CD4-positive, alpha-beta T cell (primary cell): ENCODE measurements around the gene IRS2. TPM values are rescaled to one million over a fixed set of nuclear protein-coding genes. Genes with fewer than 3 reads are reported as not detected.

Source experiments
- ATAC-seq: fragments of 200-7000 bp; cut with Tn5 transposase; one replicate; pipeline ENCODE4 v1.10.0; 2022; ENCODE audit warnings: mild to moderate bottlenecking; ENCODE audit not compliant: poor library complexity
- CTCF ChIA-PET: fragments of 350-600 bp; sonication (Branson Sonifier 250); formaldehyde crosslinking; loops from one replicate; lab custom pipeline; 2021; ENCODE audit warnings: antibody characterized with exemption, inconsistent platforms; lab: Charles Lee
- POLR2A ChIA-PET: fragments of 350-600 bp; sonication (Branson Sonifier 250); formaldehyde crosslinking; loops from one replicate; lab custom pipeline; 2021; ENCODE audit warnings: antibody characterized with exemption, inconsistent platforms; lab: Charles Lee
- DNase-seq, 14 experiments: peaks; one replicate each; pipeline ENCODE4 v3.0.0-alpha.2; 2013 to 2020; ENCODE audit warnings: mixed read lengths in 2 of 14
- H3K27ac ChIP-seq, 2 donors: one replicate each; pipeline versions ENCODE4 v1.5.1 to v1.7.0; 2013; ENCODE audit warnings: low read length in 2 of 2, low read depth in 1 of 2, mild to moderate bottlenecking in 1 of 2
- H3K27me3 ChIP-seq, 2 experiments: 1 replicate in 1 of 2; 2 replicates in 1 of 2; pipeline versions ENCODE4 v1.6.1 to v1.7.0; 2013; ENCODE audit warnings: low read length in 2 of 2, control low read depth in 1 of 2, mild to moderate bottlenecking in 1 of 2, moderate library complexity in 1 of 2; ENCODE audit not compliant: insufficient read depth in 2 of 2, control insufficient read depth in 1 of 2
- H3K36me3 ChIP-seq: one replicate; pipeline ENCODE4 v1.6.1; 2013; ENCODE audit warnings: low read length, control low read depth; ENCODE audit not compliant: insufficient read depth
- H3K4me1 ChIP-seq: one replicate; pipeline ENCODE4 v1.6.1; 2013; ENCODE audit warnings: low read length, control low read depth; ENCODE audit not compliant: insufficient read depth
- H3K4me3 ChIP-seq: one replicate; pipeline ENCODE4 v1.5.1; 2013; ENCODE audit warnings: mild to moderate bottlenecking, low read length, moderate library complexity
- H3K9me3 ChIP-seq, 2 experiments: 1 replicate in 1 of 2; 2 replicates in 1 of 2; pipeline versions ENCODE4 v1.6.1 to v1.7.0; 2013; ENCODE audit warnings: low read length in 2 of 2, mild to moderate bottlenecking in 2 of 2, control low read depth in 1 of 2, moderate library complexity in 1 of 2; ENCODE audit not compliant: control insufficient read depth in 1 of 2, insufficient read depth in 1 of 2
- H3K27ac Mint-ChIP-seq: one replicate; pipeline ENCODE4 v1.8.0; 2020; ENCODE audit warnings: mixed read lengths
- H3K27me3 Mint-ChIP-seq: one replicate; pipeline ENCODE4 v1.8.0; 2021; ENCODE audit warnings: mixed read lengths
- H3K36me3 Mint-ChIP-seq: one replicate; pipeline ENCODE4 v1.8.0; 2021; ENCODE audit warnings: low read depth, mixed read lengths
- H3K4me1 Mint-ChIP-seq: one replicate; pipeline ENCODE4 v1.8.0; 2021; ENCODE audit warnings: low read depth, mixed read lengths
- H3K4me3 Mint-ChIP-seq: one replicate; pipeline ENCODE4 v1.8.0; 2020; ENCODE audit warnings: mild to moderate bottlenecking, mixed read lengths
- H3K9me3 Mint-ChIP-seq: one replicate; pipeline ENCODE4 v1.8.0; 2020; ENCODE audit warnings: mixed read lengths
- CTCF ChIP-seq: fragments of 200-600 bp; IDR thresholded peaks from one replicate; pipeline ENCODE4 v1.8.0; 2022; ENCODE audit warnings: antibody characterized with exemption, mild to moderate bottlenecking
- intact Hi-C, 2 experiments: fragments of 100-400 bp; cut with DNase I in 1 of 2; cut with micrococcal nuclease in 1 of 2; formaldehyde crosslinking; loops; one replicate each; pipeline versions ENCODE4 v1.15.1 to v1.9.0; 2023 to 2025; cut with DNase I, micrococcal nuclease
- total RNA-seq, 174 experiments: library from RNA in 2 of 174; stranded (reverse) in 2 of 174; gene quantifications; one replicate each; pipeline ENCODE4 v1.2.3 and lab custom pipeline; 2021 to 2026

IRS2 gene
- total RNA-seq, 2 experiments from 2014 or later = 188 to 193 TPM

- Mint-ChIP-seq H3K9me3 (no peaks in the 10 kb centered on the region), H3K27me3 (peaks cover 12% of the 10 kb centered on the region), H3K4me1 (no peaks in the 10 kb centered on the region), H3K36me3 (no peaks in the 10 kb centered on the region), H3K27ac (no peak overlapping the region), H3K4me3 (no peak overlapping the region)
- no peaks in the 10 kb centered on the region for H3K4me1 ChIP-seq
- no peaks in the 10 kb centered on the region for H3K36me3 ChIP-seq
- intact Hi-C loops = no loop called here
- peaks cover 0 to 4% of the 10 kb centered on the region in 2 experiments for H3K9me3 ChIP-seq
- no peak for TF ChIP-seq CTCF
- DNase-seq (peak in 2 of 14 experiments; percentile 38 to 56), ATAC-seq (no peak)
- H3K4me3 ChIP-seq = no peak overlapping the region
- no peak overlapping the region for H3K27ac ChIP-seq
- no peaks in the 10 kb centered on the region for H3K27me3 ChIP-seq
- ChIA-PET CTCF (no interaction called here), POLR2A (no interaction called here)
These were observed 70.5 kb downstream of the IRS2 start for GRCh38 chr13:109715902-109716301.

GRCh38 chr13:109713681-109714080 lies 72.7 kb downstream of the IRS2 start:
- Mint-ChIP-seq H3K9me3 (no peaks in the 10 kb centered on the region), H3K27ac (no peak overlapping the region), H3K4me3 (no peak overlapping the region), H3K4me1 (no peaks in the 10 kb centered on the region), H3K36me3 (no peaks in the 10 kb centered on the region), H3K27me3 (peaks cover 3% of the 10 kb centered on the region)
- Histone ChIP-seq H3K36me3 (no peaks in the 10 kb centered on the region), H3K27ac (no peak overlapping the region), H3K4me3 (no peak overlapping the region), H3K9me3 (peaks cover 0 to 4% of the 10 kb centered on the region in 2 experiments), H3K4me1 (no peaks in the 10 kb centered on the region), H3K27me3 (no peaks in the 10 kb centered on the region)
- no peak for DNase-seq
- CTCF ChIA-PET = no interaction called here
- intact Hi-C loops = no loop called here
- no peak for ATAC-seq
- TF ChIP-seq CTCF = no peak
- POLR2A ChIA-PET = no interaction called here

GRCh38 chr13:109712124-109712722 lies 74.2 kb downstream of the IRS2 start:
- no peak overlapping the region for H3K27ac ChIP-seq
- Mint-ChIP-seq H3K9me3 (no peaks in the 10 kb centered on the region), H3K27ac (no peak overlapping the region), H3K27me3 (peaks cover 7% of the 10 kb centered on the region), H3K4me1 (no peaks in the 10 kb centered on the region), H3K4me3 (no peak overlapping the region), H3K36me3 (no peaks in the 10 kb centered on the region)
- no peak for TF ChIP-seq CTCF
- ChIA-PET CTCF (no interaction called here), POLR2A (no interaction called here)
- intact Hi-C loops = no loop called here
- H3K9me3 ChIP-seq = peaks cover 0 to 4% of the 10 kb centered on the region in 2 experiments
- DNase-seq (no peak), ATAC-seq (no peak)
- no peak overlapping the region for H3K4me3 ChIP-seq
- no peaks in the 10 kb centered on the region for H3K4me1 ChIP-seq
- H3K36me3 ChIP-seq = no peaks in the 10 kb centered on the region
- H3K27me3 ChIP-seq = no peaks in the 10 kb centered on the region
